PC-3 (cell line): ENCODE measurements around the gene TNP2.

Experiments
- CTCF ChIP-seq: fragments of 300-600 bp; sonication (generic); conservative IDR thresholded peaks from 2 replicates; pipeline ENCODE4 v1.5.1; 2017; ENCODE audit warnings: antibody characterized with exemption, low read depth, mild to moderate bottlenecking, low read length
- EZH2 ChIP-seq: fragments of 300-600 bp; sonication (generic); IDR thresholded peaks from one replicate; pipeline ENCODE4 v1.6.1; 2017; ENCODE audit warnings: antibody characterized with exemption, mild to moderate bottlenecking, low read length; ENCODE audit not compliant: unreplicated experiment
- EZH2phosphoT487 ChIP-seq: fragments of 300-600 bp; sonication (generic); IDR thresholded peaks from 2 replicates; pipeline ENCODE4 v1.6.1; 2018; ENCODE audit warnings: mild to moderate bottlenecking, antibody characterized with exemption, low read length, borderline replicate concordance

- TF ChIP-seq CTCF (no peak), EZH2phosphoT487 (no peak), EZH2 (no peak)
Observed at GRCh38 chr16:11308493-11309283, 39.6 kb upstream of the TNP2 start.
